GM12878 (cell line): ENCODE results near the gene LPIN3. TPM values are rescaled to one million over a fixed set of nuclear protein-coding genes. Genes with fewer than 3 reads are reported as not detected.

Source experiments
- ATAC-seq: fragments of 200-7000 bp; cut with Tn5 transposase; 3 replicates; pipeline ENCODE4 v1.9.1; 2020; ENCODE audit warnings: mild to moderate bottlenecking, moderate library complexity
- BruUV-seq: library from RNA; stranded (reverse); fragments of 400-500 nt; replicated peaks from 2 replicates; lab custom pipeline; 2021; lab: Mats Ljungman, UMichigan
- CTCF ChIA-PET: fragments of 300-600 bp; sonication (Branson Sonifier 250); formaldehyde crosslinking; extraction: SDS; loops from one replicate; lab custom pipeline; 2021; ENCODE audit warnings: inconsistent platforms; lab: Yijun Ruan, JAX
- POLR2A ChIA-PET: fragments of 350-600 bp; formaldehyde crosslinking; extraction: SDS; loops from one replicate; lab custom pipeline; 2021; ENCODE audit warnings: inconsistent platforms; lab: Charles Lee
- RAD21 ChIA-PET: fragments of 300-600 bp; sonication (Branson Sonifier 250); formaldehyde crosslinking; loops from one replicate; lab custom pipeline; 2023; ENCODE audit warnings: antibody characterized with exemption; ENCODE audit not compliant: unreplicated experiment; lab: Charles Lee
- SMC1A ChIA-PET: fragments of 300-600 bp; sonication (Branson Sonifier 250); formaldehyde crosslinking; loops from one replicate; lab custom pipeline; 2023; ENCODE audit not compliant: unreplicated experiment, uncharacterized antibody; lab: Charles Lee
- DNase-seq: peaks from one replicate; pipeline ENCODE4 v3.0.0-alpha.2; 2011; ENCODE audit warnings: low read depth, low spot score
- FAIRE-seq: peaks from 3 replicates; lab custom pipeline; 2011; peaks lifted over from hg19 to GRCh38; lab: Jason Lieb, UNC
- H2AFZ ChIP-seq: 2 replicates; pipeline ENCODE4 v1.6.0; 2011; ENCODE audit warnings: low read depth, low read length, control low read depth; ENCODE audit not compliant: control insufficient read depth
- H3K27ac ChIP-seq: 2 replicates; pipeline ENCODE4 v1.5.1; 2011; ENCODE audit warnings: control low read depth; ENCODE audit not compliant: control insufficient read depth, insufficient read depth
- H3K27me3 ChIP-seq, 2 experiments: replicated peaks in 1 of 2; 2 replicates each; pipeline versions ENCODE4 v1.6.0 to v1.6.1; 2011; ENCODE audit warnings: low read length in 1 of 2; ENCODE audit not compliant: control insufficient read depth in 2 of 2, insufficient read depth in 2 of 2
- H3K36me3 ChIP-seq, 2 experiments: 2 replicates each; pipeline ENCODE4 v1.5.1; 2011; ENCODE audit warnings: low read length in 1 of 2; ENCODE audit not compliant: control insufficient read depth in 2 of 2, insufficient read depth in 2 of 2
- H3K4me1 ChIP-seq: 2 replicates; pipeline ENCODE4 v1.6.1; 2011; ENCODE audit warnings: mild to moderate bottlenecking, low read length, moderate library complexity, mixed read lengths; ENCODE audit not compliant: control insufficient read depth, insufficient read depth
- H3K4me2 ChIP-seq: 2 replicates; pipeline ENCODE4 v1.6.0; 2011; ENCODE audit warnings: control low read depth; ENCODE audit not compliant: control insufficient read depth, insufficient read depth
- H3K4me3 ChIP-seq: fragments of 200-600 bp; sonication (generic); 2 replicates; pipeline ENCODE4 v1.5.1; 2016
- H3K79me2 ChIP-seq: 2 replicates; pipeline ENCODE4 v1.6.0; 2011; ENCODE audit warnings: low read length; ENCODE audit not compliant: control insufficient read depth, insufficient read depth
- H3K9ac ChIP-seq: 2 replicates; pipeline ENCODE4 v1.8.0; 2011; ENCODE audit warnings: low read length, control low read depth, mixed read lengths; ENCODE audit not compliant: control insufficient read depth, insufficient read depth
- H3K9me3 ChIP-seq: replicated peaks from 3 replicates; pipeline ENCODE4 v1.5.1; 2011; ENCODE audit warnings: mild to moderate bottlenecking, low read length; ENCODE audit not compliant: control insufficient read depth, insufficient read depth
- H4K20me1 ChIP-seq: 2 replicates; pipeline ENCODE4 v1.6.0; 2011; ENCODE audit not compliant: control insufficient read depth, insufficient read depth
- BRCA1 ChIP-seq: IDR thresholded peaks from 2 replicates; pipeline ENCODE4 v1.6.1; 2011; ENCODE audit warnings: low read depth, low read length, improper control_type of control experiment
- IKZF2 ChIP-seq, 2 experiments: fragments of 450-650 bp; IDR thresholded peaks; 2 replicates each; pipeline ENCODE4 v1.6.1; 2017; ENCODE audit warnings: mild to moderate bottlenecking in 2 of 2, moderate library complexity in 2 of 2
- KAT2A ChIP-seq: conservative IDR thresholded peaks from 2 replicates; pipeline ENCODE4 v1.6.1; 2011; ENCODE audit warnings: low read depth, low read length; ENCODE audit not compliant: control insufficient read depth
- NKRF ChIP-seq: fragments of 450-650 bp; conservative IDR thresholded peaks from 2 replicates; pipeline ENCODE4 v1.6.1; 2017; ENCODE audit warnings: mild to moderate bottlenecking, moderate library complexity
- NR2F1 ChIP-seq: fragments of 450-650 bp; conservative IDR thresholded peaks from 2 replicates; pipeline ENCODE4 v1.6.1; 2017; ENCODE audit warnings: mild to moderate bottlenecking
- WGBS: methylation state at CpG from one replicate; pipeline ENCODE4 v1.1.6; 2016; ENCODE audit warnings: low lambda C conversion rate; ENCODE audit not compliant: insufficient replicate concordance, insufficient coverage; ENCODE audit errors: missing lambda C conversion rate; 5-methylcytosine and 5-hydroxymethylcytosine counted together
- in situ Hi-C: fragments of 300-500 bp; cut with MboI; formaldehyde crosslinking; loops from 9 replicates; pipeline ENCODE4 v1.14.3; 2018; ENCODE audit warnings: mixed read lengths
- intact Hi-C: fragments of 100-400 bp; cut with micrococcal nuclease; formaldehyde crosslinking; loops from one replicate; pipeline ENCODE4 v1.14.2; 2022; ENCODE audit not compliant: unreplicated experiment
- polyA plus RNA-seq, 11 experiments: library from polyadenylated mRNA; depleted of rRNA in 4 of 11; unstranded in 6 of 11; stranded (reverse) in 5 of 11; fragments of >200 nt; fragmentation: Nextera tagmentation in 4 of 11; fragmentation: Illumina TruSeq in 1 of 11; extraction: Ambion mirVana in 4 of 11; extraction: Trizol in 1 of 11; gene quantifications; 1 replicate in 1 of 11; 2 replicates in 10 of 11; pipeline versions ENCODE4 v1.2.1 to v1.2.3, GENCODE V29; 2011 to 2016; ENCODE audit warnings: inconsistent platforms in 2 of 11, missing spikeins in 2 of 11, low read depth in 1 of 11
- total RNA-seq, 4 experiments: library from RNA; depleted of rRNA in 3 of 4; stranded (reverse); fragments of >200 nt in 3 of 4; fragmentation: Illumina TruSeq in 1 of 4; extraction: Trizol in 1 of 4; gene quantifications; 2 replicates each; pipeline versions ENCODE4 v1.2.1 to v1.2.3, GENCODE V29; 2013 to 2021

The LPIN3 gene
- total and polyA plus RNA-seq, 10 of the 15 experiments (the other 5 are each of a cell fraction or from before 2014, with no cell fraction given) = 0.13 to 1.3 (median 0.51) TPM

- TF ChIP-seq IKZF2 (IDR thresholded peaks at IDR 0.05) (no peak), KAT2A (no peak), NKRF (no peak), NR2F1 (no peak)
Measured at GRCh38 chr20:41382791-41383305, 42.2 kb downstream of the LPIN3 start (continued).

- BruUV-seq = no TSS peak
- H3K27me3 ChIP-seq = no peaks in the 10 kb centered on the region
- ChIA-PET POLR2A (no interaction called here), SMC1A (no interaction called here), CTCF (no interaction called here), RAD21 (no interaction called here)
- H3K36me3 ChIP-seq = no peaks in the 10 kb centered on the region
- no peak for TF ChIP-seq BRCA1
- no peak overlapping the region for H3K4me3 ChIP-seq
- no peaks in the 10 kb centered on the region for H3K9me3 ChIP-seq
- no peak overlapping the region for H3K4me2 ChIP-seq
- DNase-seq (no peak), ATAC-seq (no peak), FAIRE-seq (no peak)
- H3K9ac ChIP-seq = no peak overlapping the region
- in situ Hi-C loops = no loop called here
- no peaks in the 10 kb centered on the region for H3K4me1 ChIP-seq
- H3K79me2 ChIP-seq = no peaks in the 10 kb centered on the region
- no peaks in the 10 kb centered on the region for H4K20me1 ChIP-seq
- intact Hi-C loops = no loop called here
- 36% methylated on average over 14 of the region's 14 CpGs for WGBS
- no peak overlapping the region for H3K27ac ChIP-seq
- no peak overlapping the region for H2AFZ ChIP-seq
Measured at GRCh38 chr20:41386502-41387427, 46.1 kb downstream of the LPIN3 start.
